Spleen (tissue), 3 donors: Measurements from ENCODE around the gene KIFBP.

Source experiments
- POLR2A ChIP-seq, 3 donors: fragments of 450-650 bp; IDR thresholded peaks; one replicate each; pipeline ENCODE4 v1.5.1; 2017; ENCODE audit warnings: antibody characterized with exemption in 3 of 3, mild to moderate bottlenecking in 1 of 3
- POLR2AphosphoS5 ChIP-seq, 3 donors: sonication (generic); formaldehyde crosslinking; IDR thresholded peaks; one replicate each; pipeline ENCODE4 v1.5.1; 2017; ENCODE audit warnings: antibody characterized with exemption in 3 of 3

GRCh38 chr10:69055241-69055640 lies 66.6 kb downstream of the KIFBP start:
- TF ChIP-seq POLR2A (IDR thresholded peaks at IDR 0.05), result no peak
- no peak for TF ChIP-seq POLR2AphosphoS5 (IDR thresholded peaks at IDR 0.05)
